Activated T-cell treated with anti-CD3 and anti-CD28 coated beads, Interleukin-2, amount 50 U/mL, for 4 hours (primary cell): ENCODE results near the gene CD69. TPM values are rescaled to one million over a fixed set of nuclear protein-coding genes. Genes with fewer than 3 reads are reported as not detected.
"Not testable (repeated sequence)": the region's sequence is repeated elsewhere in the genome, so short reads cannot be mapped to it uniquely, and the experiment has no call there.

Source experiments
- ATAC-seq, 2 donors: fragments of 200-7000 bp; cut with Tn5 transposase; one replicate each; pipeline ENCODE4 v1.10.0; 2021
- DNase-seq: peaks from one replicate; pipeline ENCODE4 v3.0.0-alpha.2; 2020
- H3K27me3 Mint-ChIP-seq: one replicate; pipeline ENCODE4 v1.8.0; 2021; ENCODE audit warnings: low read depth, mixed read lengths
- H3K36me3 Mint-ChIP-seq: one replicate; pipeline ENCODE4 v1.8.0; 2022; ENCODE audit warnings: mixed read lengths; ENCODE audit not compliant: insufficient read depth
- H3K4me1 Mint-ChIP-seq: one replicate; pipeline ENCODE4 v1.8.0; 2021; ENCODE audit warnings: low read depth, mixed read lengths
- H3K4me3 Mint-ChIP-seq: one replicate; pipeline ENCODE4 v1.8.0; 2021; ENCODE audit warnings: mild to moderate bottlenecking, moderate library complexity, mixed read lengths
- H3K9me3 Mint-ChIP-seq: one replicate; pipeline ENCODE4 v1.8.0; 2021; ENCODE audit warnings: mixed read lengths
- total RNA-seq, 3 donors: library from RNA; stranded (reverse); gene quantifications; one replicate each; pipeline ENCODE4 v1.2.1, GENCODE V29; 2021

The CD69 gene
- total RNA-seq, 3 donors from 2014 or later, result 253 to 322 (median 318) TPM

DNA sequence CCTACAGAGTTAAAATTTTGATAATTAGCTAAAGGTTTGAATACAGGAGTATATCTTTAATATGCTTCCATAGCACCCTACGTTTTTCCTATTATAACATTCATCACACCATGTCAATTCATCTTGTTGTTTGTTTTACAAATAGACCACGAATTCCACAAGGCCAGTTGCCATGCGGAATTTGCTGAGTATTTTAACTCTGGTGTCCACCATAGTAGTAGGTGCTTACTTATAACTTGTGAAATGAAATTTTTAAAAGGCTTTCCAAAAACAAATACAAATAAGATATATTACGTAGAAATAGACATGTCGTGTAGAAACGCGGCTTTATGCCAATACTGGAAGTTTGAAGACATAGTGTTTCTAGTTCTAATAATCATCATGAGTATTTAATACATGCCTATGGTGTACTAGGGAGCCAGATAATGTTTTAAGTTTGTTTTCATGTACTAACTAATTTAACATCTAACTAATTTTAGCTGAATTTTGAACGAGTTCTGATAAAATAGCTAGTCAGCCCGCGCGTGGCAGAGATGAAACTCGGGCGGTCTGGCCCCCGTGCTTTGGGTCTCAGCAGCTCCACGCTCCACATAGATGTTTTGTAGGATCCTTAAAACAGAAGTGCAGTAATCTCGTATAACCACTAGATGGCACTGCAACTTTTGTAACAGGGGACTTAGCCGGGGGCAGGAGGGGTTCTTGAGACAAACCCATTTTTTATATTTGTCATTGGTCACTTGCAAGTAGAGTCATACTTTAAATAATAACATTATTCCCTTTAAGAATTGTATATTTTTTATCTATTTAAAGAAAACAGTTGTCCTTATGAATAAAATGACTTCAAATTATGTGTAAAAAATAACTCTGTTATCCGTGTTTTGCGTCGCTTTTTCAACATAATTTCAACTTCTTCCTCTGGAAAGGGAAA, 10.2 kb downstream of the CD69 start:
- H3K36me3 Mint-ChIP-seq, result peaks cover 32% of the 10 kb centered on the region
- no peaks in the 10 kb centered on the region for H3K9me3 Mint-ChIP-seq
- H3K4me1 Mint-ChIP-seq, result peaks cover 36% of the 10 kb centered on the region
- ATAC-seq (peak; percentile 56 to 63), DNase-seq (peak; percentile 68)
- H3K4me3 Mint-ChIP-seq, result peak overlapping the region; percentile 72
- H3K27me3 Mint-ChIP-seq, result no peaks in the 10 kb centered on the region

DNA sequence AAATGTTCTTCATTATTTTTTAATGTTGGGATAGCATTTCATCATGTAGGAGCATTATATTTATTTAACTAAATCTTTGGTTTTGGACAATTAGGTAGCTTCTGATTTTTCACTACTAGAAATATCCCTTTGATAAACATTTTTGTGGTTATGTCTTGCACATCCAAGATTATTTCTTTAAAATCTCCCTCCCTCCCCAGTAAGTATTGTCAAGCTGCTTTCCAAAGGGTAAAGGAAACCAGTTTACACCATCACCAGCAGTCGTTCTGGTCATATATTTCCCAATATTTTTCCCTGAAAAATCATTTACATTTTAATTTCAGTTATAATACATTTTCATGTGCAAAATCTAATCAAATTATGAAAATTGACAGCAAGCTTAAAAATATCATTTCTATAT, 11.1 kb downstream of the CD69 start:
- Mint-ChIP-seq H3K9me3 (no peaks in the 10 kb centered on the region), H3K27me3 (no peaks in the 10 kb centered on the region), H3K36me3 (peaks cover 24% of the 10 kb centered on the region), H3K4me3 (no peak overlapping the region), H3K4me1 (peaks cover 35% of the 10 kb centered on the region)
- no peak for ATAC-seq
- DNase-seq, result no peak

DNA sequence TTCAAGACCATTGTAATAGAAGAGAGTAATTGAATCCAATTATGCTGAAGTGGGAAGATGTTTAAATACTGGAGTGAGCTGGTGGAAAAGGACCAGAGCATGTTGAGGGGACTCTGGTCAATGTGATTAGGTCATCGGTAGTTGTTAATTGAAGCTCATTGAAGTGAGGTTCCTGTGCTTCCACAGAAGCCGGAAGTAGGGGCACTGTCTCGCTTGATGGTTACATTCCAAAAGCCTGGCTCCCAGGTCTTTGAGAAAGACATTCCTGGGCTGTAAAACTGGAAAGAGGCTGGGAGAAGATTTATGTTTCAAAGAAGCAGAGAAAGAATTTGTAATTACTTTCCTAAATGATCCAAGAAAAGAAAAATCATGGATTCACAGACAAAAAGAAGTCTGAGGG, 15.5 kb downstream of the CD69 start:
- DNase-seq (no peak), ATAC-seq (no peak)
- peaks cover 4% of the 10 kb centered on the region for H3K9me3 Mint-ChIP-seq
- H3K36me3 Mint-ChIP-seq, result no peaks in the 10 kb centered on the region
- no peak overlapping the region for H3K4me3 Mint-ChIP-seq
- no peaks in the 10 kb centered on the region for H3K27me3 Mint-ChIP-seq
- peaks cover 44% of the 10 kb centered on the region for H3K4me1 Mint-ChIP-seq

DNA sequence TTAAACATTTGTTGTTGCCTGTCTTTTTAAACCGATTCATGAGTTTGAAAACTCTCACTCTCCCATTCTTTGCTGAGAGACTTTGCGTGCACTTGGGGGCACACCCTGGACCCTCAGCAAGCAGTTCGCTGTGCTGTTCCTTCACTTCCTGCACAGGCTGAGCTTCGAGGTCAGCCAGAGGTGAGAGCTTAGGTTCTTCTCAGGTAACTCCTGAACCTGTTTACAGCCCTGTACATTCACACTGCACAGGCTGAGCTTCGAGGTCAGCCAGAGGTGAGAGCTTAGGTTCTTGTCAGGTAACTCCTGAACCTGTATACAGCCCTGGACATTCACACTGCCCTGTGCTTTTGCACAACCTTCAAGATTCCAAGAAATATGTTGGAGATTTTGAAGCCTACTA, 18.0 kb downstream of the CD69 start:
- ATAC-seq (peak; percentile 30 to 31), DNase-seq (no peak)
- H3K36me3 Mint-ChIP-seq, result no peaks in the 10 kb centered on the region
- peak overlapping the region; percentile 70 for H3K4me3 Mint-ChIP-seq
- no peaks in the 10 kb centered on the region for H3K27me3 Mint-ChIP-seq
- peaks cover 60% of the 10 kb centered on the region for H3K4me1 Mint-ChIP-seq
- H3K9me3 Mint-ChIP-seq, result peaks cover 4% of the 10 kb centered on the region

DNA sequence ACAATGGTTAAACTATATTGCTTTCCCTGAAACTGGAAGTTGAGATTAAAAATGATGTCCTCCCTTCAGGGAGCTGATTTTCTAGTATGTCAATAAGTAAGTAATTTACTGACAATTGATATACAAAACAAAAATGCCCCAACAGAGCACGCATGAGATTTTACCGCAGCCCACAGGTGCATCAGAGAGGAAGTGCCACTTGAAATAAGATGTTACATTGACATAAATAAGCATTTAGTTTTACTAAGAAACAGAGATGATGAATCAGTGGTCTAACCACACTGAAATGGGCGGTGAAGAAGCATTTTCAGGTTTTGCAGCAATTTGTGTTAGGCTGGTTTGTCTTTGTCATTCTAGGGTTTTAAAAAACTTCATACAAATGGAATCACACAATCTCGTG, 19.0 kb downstream of the CD69 start:
- peaks cover 70% of the 10 kb centered on the region for H3K4me1 Mint-ChIP-seq
- ATAC-seq, result peak; percentile 89 to 93

DNA sequence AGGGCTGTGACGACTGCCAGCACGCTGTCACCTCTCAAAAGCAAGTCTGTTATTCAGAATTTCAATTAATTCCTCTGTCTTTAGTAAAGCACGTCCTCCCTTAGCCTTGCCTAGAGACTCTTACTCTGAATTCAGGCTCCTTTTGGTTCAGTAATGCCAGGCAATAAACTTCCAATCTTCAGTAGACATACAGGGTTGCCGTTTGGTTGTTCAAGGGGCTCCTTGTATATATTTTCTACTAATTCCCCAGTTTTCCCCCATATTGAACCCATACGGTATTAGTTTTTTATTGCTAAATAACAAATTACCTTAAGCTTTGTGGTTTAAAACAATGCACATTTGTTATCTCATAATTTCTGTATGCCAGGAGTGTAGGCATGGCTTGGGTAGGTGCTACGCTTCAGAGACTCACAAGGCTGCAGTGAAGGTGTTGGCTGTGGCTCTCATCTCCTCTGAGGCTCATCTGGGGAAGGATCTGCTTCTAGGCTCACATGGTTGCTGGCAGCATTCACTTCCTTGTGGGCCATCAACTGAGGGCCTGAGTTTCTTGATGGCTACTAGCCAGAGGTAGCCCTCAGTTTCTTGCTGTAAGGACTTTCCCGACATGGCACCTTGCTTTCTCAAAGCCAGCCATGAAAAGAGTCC, 20.5 kb downstream of the CD69 start:
- DNase-seq (no peak), ATAC-seq (no peak)
- H3K4me3 Mint-ChIP-seq, result peak overlapping the region; percentile 52
- H3K36me3 Mint-ChIP-seq, result no peaks in the 10 kb centered on the region
- H3K27me3 Mint-ChIP-seq, result no peaks in the 10 kb centered on the region
- H3K4me1 Mint-ChIP-seq, result peaks cover 76% of the 10 kb centered on the region
- H3K9me3 Mint-ChIP-seq, result peaks cover 4% of the 10 kb centered on the region

More for the DNA sequence above, 19.0 kb downstream of the CD69 start:
- H3K9me3 Mint-ChIP-seq, result peaks cover 4% of the 10 kb centered on the region
- peak; percentile 59 for DNase-seq
- no peaks in the 10 kb centered on the region for H3K27me3 Mint-ChIP-seq
- H3K4me3 Mint-ChIP-seq, result peak overlapping the region; percentile 70
- H3K36me3 Mint-ChIP-seq, result no peaks in the 10 kb centered on the region

DNA sequence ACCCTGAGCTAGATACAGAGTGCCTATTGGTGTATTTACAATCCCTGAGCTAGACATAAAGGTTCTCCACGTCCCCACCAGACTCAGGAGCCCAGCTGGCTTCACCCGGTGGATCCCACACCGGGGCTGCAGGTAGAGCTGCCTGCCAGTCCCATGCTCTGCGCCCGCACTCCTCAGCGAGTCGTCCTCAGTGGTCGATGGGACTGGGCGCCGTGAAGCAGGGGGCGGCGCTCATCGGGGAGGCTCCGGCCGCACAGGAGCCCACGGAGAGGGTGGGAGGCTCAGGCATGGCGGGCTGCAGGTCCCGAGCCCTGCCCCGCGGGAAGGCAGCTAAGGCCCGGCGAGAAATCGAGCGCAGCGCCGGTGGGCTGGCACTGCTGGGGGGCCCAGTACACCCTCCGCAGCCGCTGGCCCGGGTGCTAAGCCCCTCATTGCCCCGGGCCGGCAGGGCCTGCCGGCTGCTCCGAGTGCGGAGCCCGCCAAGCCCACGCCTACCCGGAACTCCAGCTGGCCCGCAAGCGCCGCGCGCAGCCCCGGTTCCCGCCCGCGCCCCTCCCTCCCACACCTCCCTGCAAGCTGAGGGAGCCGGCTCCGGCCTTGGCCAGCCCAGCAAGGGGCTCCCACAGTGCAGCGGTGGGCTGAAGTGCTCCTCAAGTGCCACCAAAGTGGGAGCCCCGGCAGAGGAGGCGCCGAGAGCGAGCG, 21.1 kb downstream of the CD69 start:
- H3K27me3 Mint-ChIP-seq, H3K36me3 Mint-ChIP-seq, H3K9me3 Mint-ChIP-seq, ATAC-seq, DNase-seq: not testable (repeated sequence)
- Mint-ChIP-seq H3K4me1 (peaks cover 69% of the 10 kb centered on the region), H3K4me3 (peak overlapping the region; percentile 52)

DNA sequence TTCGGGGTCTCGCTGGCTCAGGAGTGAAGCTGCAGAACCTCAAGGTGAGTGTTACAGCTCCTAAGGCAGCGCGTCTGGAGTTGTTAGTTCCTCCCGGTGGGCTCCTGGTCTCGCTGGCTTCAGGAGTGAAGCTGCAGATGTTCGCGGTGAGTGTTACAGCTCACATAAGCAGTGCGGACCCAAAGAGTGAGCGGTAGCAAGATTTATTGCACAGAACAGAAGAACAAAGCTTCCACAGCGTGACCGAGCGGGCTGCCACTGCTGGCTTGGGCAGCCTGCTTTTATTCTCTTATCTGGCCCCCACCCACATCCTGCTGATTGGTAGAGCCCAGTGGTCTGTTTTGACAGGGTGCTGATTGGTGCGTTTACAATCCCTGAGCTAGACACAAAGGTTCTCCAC, 21.8 kb downstream of the CD69 start:
- H3K9me3 Mint-ChIP-seq, H3K4me3 Mint-ChIP-seq, H3K27me3 Mint-ChIP-seq, DNase-seq, ATAC-seq, H3K36me3 Mint-ChIP-seq: not testable (repeated sequence)
- H3K4me1 Mint-ChIP-seq, result peaks cover 66% of the 10 kb centered on the region

DNA sequence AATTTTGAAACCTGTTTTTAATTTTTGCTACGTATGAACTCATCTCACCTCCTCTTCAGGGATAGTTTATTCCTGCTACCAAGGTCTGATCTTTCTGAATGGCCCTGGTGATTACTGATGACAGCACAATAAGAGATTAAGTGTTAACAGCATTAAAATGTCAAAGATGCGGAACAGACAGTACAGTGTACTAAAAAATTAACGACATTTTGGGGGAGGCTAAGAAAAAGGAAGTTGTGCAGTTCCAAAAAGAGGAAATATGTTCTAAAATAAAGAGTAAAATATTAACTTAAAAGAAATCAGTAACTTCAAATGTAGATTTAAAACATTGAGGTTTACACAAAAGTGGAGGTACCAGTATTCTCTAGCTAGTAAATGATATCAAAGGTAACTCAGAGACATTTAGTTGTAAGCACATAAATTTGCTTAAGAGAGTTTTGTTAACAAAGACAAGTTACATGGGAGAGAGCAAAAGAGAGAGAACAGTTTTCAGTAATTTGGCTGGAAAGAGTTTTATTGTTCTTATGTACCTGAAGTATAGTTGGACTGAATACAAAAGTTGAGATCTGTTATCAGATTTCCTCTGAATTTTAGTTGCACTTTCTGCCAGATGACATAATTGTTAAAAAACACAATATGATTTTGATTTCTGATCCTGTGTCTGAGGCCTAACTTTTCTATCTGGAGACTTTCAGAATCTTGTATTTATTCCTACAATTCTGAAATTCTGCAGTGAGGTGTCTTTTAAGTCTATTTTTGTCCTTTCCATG, 23.6 kb downstream of the CD69 start:
- DNase-seq (no peak), ATAC-seq (no peak)
- peak overlapping the region; percentile 30 for H3K4me3 Mint-ChIP-seq
- H3K9me3 Mint-ChIP-seq, result peaks cover 4% of the 10 kb centered on the region
- H3K27me3 Mint-ChIP-seq, result no peaks in the 10 kb centered on the region
- no peaks in the 10 kb centered on the region for H3K36me3 Mint-ChIP-seq
- peaks cover 60% of the 10 kb centered on the region for H3K4me1 Mint-ChIP-seq

DNA sequence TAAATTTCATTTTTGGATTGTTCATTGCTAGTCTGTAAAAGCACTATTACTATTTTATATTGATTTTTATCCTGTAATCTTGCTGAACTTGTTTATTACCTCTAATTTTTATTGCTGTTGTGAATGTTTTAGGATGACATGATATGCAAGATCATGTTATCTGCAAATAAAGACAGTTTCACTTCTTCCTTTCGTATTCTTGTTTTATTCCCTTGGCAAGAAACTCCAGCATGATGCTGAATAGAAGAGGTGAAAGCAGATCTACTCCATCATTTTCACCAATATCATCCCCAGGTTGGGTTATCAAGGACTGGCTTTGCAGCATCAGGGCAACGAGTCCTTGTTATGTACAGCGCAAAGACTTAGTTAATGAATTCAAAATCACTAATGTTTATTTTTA, 25.1 kb downstream of the CD69 start:
- DNase-seq (no peak), ATAC-seq (no peak)
- no peak overlapping the region for H3K4me3 Mint-ChIP-seq
- peaks cover 60% of the 10 kb centered on the region for H3K4me1 Mint-ChIP-seq
- H3K36me3 Mint-ChIP-seq, result no peaks in the 10 kb centered on the region
- H3K9me3 Mint-ChIP-seq, result peaks cover 2% of the 10 kb centered on the region
- H3K27me3 Mint-ChIP-seq, result no peaks in the 10 kb centered on the region

DNA sequence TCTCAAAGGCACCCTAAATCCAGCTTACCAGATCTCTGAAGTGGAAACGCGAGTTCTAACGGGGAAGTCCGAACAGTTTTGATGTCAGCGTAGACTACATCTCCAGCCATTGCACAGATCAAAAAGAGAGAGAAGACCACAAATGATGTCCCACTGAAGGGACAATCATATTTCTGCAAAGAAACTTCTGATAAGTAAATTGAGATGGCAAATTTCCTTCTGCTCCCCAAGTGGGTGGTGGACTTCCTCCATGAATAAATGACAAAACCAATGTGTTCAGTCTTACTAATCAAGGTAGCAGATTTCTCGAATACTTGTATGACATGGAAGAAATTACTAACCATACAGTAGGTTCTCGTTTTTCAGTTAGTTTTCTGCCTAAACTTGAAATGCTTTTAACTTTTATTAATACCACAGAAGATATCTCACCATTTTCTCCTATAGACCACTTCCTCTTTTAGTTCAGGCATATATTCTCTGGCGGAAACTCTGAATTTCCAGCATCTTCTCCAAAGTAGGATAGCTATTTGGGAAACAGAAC, 27.7 kb downstream of the CD69 start, which contains the start of gene CLECL1:
CLECL1 (minus strand) TSS at position 177 of the 541 bp plus-strand sequence.
- ATAC-seq (peak; percentile 83 to 85), DNase-seq (no peak)
- Mint-ChIP-seq H3K27me3 (no peaks in the 10 kb centered on the region), H3K9me3 (no peaks in the 10 kb centered on the region), H3K36me3 (no peaks in the 10 kb centered on the region), H3K4me3 (peak within 1 kb of the TSS; percentile 83), H3K4me1 (peaks cover 42% of the 10 kb centered on the region)

DNA sequence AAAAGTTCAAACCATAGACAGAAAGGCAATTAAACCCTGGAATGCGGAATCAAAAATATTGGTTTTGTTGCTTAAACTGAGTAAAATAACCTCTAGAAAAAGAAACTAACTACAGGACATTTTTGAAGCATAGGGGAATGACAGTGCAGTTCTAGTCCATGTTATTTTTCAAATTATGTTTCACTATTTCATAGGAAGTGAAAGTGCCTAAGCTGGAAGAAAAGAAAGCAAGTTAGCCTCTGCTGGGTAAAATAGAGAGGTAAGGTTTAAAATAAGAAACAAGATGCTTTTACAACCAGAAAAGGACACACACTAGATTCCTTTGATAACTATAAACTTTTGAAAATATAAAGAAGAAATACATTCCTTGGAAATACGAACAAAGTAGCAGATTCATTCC, 28.9 kb downstream of the CD69 start:
- Mint-ChIP-seq H3K36me3 (no peaks in the 10 kb centered on the region), H3K4me3 (peak overlapping the region; percentile 75), H3K9me3 (no peaks in the 10 kb centered on the region), H3K27me3 (no peaks in the 10 kb centered on the region), H3K4me1 (peaks cover 31% of the 10 kb centered on the region)
- DNase-seq (no peak), ATAC-seq (peak; percentile 42 to 63)

DNA sequence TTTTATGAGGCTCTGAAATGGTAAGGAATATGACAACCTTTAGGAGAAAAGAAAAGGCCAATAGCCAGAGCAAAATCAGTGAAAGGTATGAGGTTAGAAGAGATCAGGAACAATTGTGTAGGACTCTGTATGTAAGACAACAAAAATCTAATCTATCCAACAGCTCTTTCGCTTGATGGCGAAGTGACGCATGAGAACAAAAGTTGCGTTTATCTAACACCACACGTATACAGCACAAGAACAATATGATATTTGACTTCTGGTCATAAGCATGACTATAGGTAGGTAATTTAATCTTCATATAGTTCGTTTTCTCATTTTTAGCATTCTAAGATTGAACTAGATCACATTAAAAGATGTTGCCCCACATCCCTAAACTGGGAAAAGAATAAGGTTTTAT, 29.3 kb downstream of the CD69 start:
- ATAC-seq (no peak), DNase-seq (no peak)
- Mint-ChIP-seq H3K27me3 (no peaks in the 10 kb centered on the region), H3K9me3 (no peaks in the 10 kb centered on the region), H3K4me3 (peak overlapping the region; percentile 75), H3K4me1 (peaks cover 28% of the 10 kb centered on the region), H3K36me3 (no peaks in the 10 kb centered on the region)
